ENCODE measurements around the gene KIAA1958.

The KIAA1958 gene

DNA sequence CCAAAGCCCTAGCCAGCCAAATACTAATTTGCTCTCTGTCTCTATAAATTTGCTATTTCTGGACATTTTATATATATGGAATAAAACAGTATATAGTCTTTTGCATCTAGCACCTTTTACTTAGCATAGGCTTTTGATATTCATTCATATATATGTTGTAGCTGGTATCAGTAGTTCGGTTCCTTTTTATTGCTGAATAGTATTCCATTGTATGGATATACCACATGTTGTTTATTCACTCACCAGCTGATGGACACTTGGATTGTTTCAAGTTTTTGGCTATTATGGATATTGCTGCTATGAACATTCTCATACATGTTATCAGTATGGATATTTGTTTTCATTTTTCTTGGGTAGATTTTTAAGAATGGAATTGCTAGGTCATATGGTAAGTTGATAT is 23.8 kb upstream of the KIAA1958 start:
- Histone ChIP-seq H3K4me3 (replicated peaks; ENCODE audit: insufficient read depth, low read length) (no peak overlapping the region), H3K27me3 (ENCODE audit: insufficient read depth, poor library complexity, severe bottlenecking) (no peaks in the 10 kb centered on the region), H3K27ac (replicated peaks) (no peak overlapping the region)
- TF ChIP-seq GABPA (IDR thresholded peaks at IDR 0.05; ENCODE audit: low read depth) (no peak), SPI1 (IDR thresholded peaks at IDR 0.05; ENCODE audit: borderline replicate concordance, low read depth) (no peak), POLR2AphosphoS5 (IDR thresholded peaks at IDR 0.05; ENCODE audit: low read depth) (no peak)
- TF ChIP-seq, protein P1, sequence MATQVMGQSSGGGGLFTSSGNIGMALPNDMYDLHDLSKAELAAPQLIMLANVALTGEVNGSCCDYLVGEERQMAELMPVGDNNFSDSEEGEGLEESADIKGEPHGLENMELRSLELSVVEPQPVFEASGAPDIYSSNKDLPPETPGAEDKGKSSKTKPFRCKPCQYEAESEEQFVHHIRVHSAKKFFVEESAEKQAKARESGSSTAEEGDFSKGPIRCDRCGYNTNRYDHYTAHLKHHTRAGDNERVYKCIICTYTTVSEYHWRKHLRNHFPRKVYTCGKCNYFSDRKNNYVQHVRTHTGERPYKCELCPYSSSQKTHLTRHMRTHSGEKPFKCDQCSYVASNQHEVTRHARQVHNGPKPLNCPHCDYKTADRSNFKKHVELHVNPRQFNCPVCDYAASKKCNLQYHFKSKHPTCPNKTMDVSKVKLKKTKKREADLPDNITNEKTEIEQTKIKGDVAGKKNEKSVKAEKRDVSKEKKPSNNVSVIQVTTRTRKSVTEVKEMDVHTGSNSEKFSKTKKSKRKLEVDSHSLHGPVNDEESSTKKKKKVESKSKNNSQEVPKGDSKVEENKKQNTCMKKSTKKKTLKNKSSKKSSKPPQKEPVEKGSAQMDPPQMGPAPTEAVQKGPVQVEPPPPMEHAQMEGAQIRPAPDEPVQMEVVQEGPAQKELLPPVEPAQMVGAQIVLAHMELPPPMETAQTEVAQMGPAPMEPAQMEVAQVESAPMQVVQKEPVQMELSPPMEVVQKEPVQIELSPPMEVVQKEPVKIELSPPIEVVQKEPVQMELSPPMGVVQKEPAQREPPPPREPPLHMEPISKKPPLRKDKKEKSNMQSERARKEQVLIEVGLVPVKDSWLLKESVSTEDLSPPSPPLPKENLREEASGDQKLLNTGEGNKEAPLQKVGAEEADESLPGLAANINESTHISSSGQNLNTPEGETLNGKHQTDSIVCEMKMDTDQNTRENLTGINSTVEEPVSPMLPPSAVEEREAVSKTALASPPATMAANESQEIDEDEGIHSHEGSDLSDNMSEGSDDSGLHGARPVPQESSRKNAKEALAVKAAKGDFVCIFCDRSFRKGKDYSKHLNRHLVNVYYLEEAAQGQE (IDR thresholded peaks at IDR 0.05; ENCODE audit: insufficient replicate concordance, low read depth) = no peak
- TF ChIP-seq, protein P2, sequence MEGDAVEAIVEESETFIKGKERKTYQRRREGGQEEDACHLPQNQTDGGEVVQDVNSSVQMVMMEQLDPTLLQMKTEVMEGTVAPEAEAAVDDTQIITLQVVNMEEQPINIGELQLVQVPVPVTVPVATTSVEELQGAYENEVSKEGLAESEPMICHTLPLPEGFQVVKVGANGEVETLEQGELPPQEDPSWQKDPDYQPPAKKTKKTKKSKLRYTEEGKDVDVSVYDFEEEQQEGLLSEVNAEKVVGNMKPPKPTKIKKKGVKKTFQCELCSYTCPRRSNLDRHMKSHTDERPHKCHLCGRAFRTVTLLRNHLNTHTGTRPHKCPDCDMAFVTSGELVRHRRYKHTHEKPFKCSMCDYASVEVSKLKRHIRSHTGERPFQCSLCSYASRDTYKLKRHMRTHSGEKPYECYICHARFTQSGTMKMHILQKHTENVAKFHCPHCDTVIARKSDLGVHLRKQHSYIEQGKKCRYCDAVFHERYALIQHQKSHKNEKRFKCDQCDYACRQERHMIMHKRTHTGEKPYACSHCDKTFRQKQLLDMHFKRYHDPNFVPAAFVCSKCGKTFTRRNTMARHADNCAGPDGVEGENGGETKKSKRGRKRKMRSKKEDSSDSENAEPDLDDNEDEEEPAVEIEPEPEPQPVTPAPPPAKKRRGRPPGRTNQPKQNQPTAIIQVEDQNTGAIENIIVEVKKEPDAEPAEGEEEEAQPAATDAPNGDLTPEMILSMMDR (IDR thresholded peaks at IDR 0.05; ENCODE audit: insufficient read depth, low read length) = no peak
- DNase-seq (ENCODE audit: low read depth in 1 of 2, low spot score in 1 of 2) = no peak

GRCh38 chr9:112465352-112465751 is 21.3 kb upstream of the KIAA1958 start:
- TF ChIP-seq, protein P1 (IDR thresholded peaks at IDR 0.05; ENCODE audit: insufficient replicate concordance, low read depth) = no peak
- no peak for TF ChIP-seq GABPA (IDR thresholded peaks at IDR 0.05; ENCODE audit: low read depth)
- no peak for DNase-seq (ENCODE audit: low read depth in 1 of 2, low spot score in 1 of 2)
- no peak overlapping the region for H3K4me3 ChIP-seq (replicated peaks; ENCODE audit: insufficient read depth, low read length)
- H3K27ac ChIP-seq (replicated peaks) = no peak overlapping the region
- no peaks in the 10 kb centered on the region for H3K27me3 ChIP-seq (ENCODE audit: insufficient read depth, poor library complexity, severe bottlenecking)

DNA sequence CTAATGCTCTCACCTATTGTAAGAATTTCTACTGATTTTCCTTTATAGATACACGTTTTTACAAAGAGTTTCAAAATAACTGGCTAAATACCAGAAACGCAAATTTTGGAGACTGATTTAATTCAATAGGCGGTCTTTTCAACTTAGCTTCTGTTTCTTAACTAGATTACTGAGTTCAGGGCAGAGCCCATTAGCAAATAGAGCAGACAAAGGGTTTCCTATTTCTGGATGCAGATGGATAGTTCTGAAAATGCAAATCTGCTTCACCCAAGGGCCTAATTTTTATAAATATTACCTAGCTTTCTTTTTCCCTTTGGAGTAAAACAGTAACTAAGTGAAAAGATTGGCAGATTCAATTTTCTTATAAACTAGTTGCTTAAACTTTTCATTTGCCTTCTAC is 13.6 kb upstream of the KIAA1958 start:
- H3K27ac ChIP-seq (replicated peaks) = no peak overlapping the region
- TF ChIP-seq GABPA (IDR thresholded peaks at IDR 0.05; ENCODE audit: low read depth) (no peak), SPI1 (IDR thresholded peaks at IDR 0.05; ENCODE audit: borderline replicate concordance, low read depth) (no peak), POLR2AphosphoS5 (IDR thresholded peaks at IDR 0.05; ENCODE audit: low read depth) (no peak)
- TF ChIP-seq, protein P2 (IDR thresholded peaks at IDR 0.05; ENCODE audit: insufficient read depth, low read length) = no peak
- TF ChIP-seq, protein P1 (IDR thresholded peaks at IDR 0.05; ENCODE audit: insufficient replicate concordance, low read depth) = no peak
- DNase-seq (ENCODE audit: low read depth in 1 of 2, low spot score in 1 of 2) = no peak
- H3K27me3 ChIP-seq (ENCODE audit: insufficient read depth, poor library complexity, severe bottlenecking) = no peaks in the 10 kb centered on the region
- no peak overlapping the region for H3K4me3 ChIP-seq (replicated peaks; ENCODE audit: insufficient read depth, low read length)

- no peak overlapping the region for H3K4me3 ChIP-seq (replicated peaks; ENCODE audit: insufficient read depth, low read length)
- TF ChIP-seq GABPA (IDR thresholded peaks at IDR 0.05; ENCODE audit: low read depth) (no peak), SPI1 (IDR thresholded peaks at IDR 0.05; ENCODE audit: borderline replicate concordance, low read depth) (no peak), POLR2AphosphoS5 (IDR thresholded peaks at IDR 0.05; ENCODE audit: low read depth) (no peak)
- TF ChIP-seq, protein P2 (IDR thresholded peaks at IDR 0.05; ENCODE audit: insufficient read depth, low read length) = no peak
- TF ChIP-seq, protein P1 (IDR thresholded peaks at IDR 0.05; ENCODE audit: insufficient replicate concordance, low read depth) = no peak
- no peak overlapping the region for H3K27ac ChIP-seq (replicated peaks)
- H3K27me3 ChIP-seq (ENCODE audit: insufficient read depth, poor library complexity, severe bottlenecking) = no peaks in the 10 kb centered on the region
- no peak for DNase-seq (ENCODE audit: low read depth in 1 of 2, low spot score in 1 of 2)
These were observed 12.6 kb upstream of the KIAA1958 start for GRCh38 chr9:112473986-112474385.

Measured in HL-60 (cell line).